Astrocyte of the hippocampus (primary cell): ENCODE measurements around the gene CCNQ.

Experiments
- DNase-seq: peaks from one replicate; pipeline ENCODE4 v3.0.0; 2011; ENCODE audit warnings: low read depth, low spot score

Gene CCNQ

GRCh38 chrX:153539171-153539978 is 59.6 kb downstream of the CCNQ start:
- peak; percentile 77 for DNase-seq

DNA sequence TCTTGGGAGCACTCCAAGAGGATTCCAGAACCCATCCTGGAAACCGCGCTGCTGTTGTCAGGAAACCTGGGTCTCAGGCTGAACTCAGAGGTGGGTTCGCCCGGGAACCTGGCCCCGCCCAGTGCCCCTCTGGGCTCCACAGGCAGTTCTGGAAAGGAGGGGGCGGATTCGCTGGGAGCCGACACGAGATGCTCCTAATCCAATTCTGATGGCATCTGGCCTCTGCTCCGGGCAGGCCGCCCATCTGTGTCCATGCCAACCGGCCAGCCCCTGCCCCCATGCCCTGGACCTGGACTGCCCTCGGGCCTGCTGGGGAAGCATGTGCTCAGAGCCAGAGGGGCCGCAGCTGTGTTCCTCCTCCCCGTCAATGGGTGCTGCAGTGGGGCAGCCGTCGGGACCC is 60.5 kb downstream of the CCNQ start:
- no peak for DNase-seq
